GM06990 (cell line): ENCODE measurements around the gene LRP1B.

Experiments
- DNase-seq: peaks from one replicate; pipeline ENCODE4 v3.0.0-alpha.2; 2011; ENCODE audit not compliant: insufficient read length; ENCODE audit errors: extremely low read depth
- H3K27me3 ChIP-seq: replicated peaks from 2 replicates; pipeline ENCODE4 v1.6.0; 2011; ENCODE audit warnings: low read length; ENCODE audit not compliant: control insufficient read depth, insufficient read depth
- H3K36me3 ChIP-seq: 2 replicates; pipeline ENCODE4 v1.5.1; 2011; ENCODE audit warnings: low read length; ENCODE audit not compliant: control insufficient read depth, insufficient read depth
- H3K4me3 ChIP-seq: replicated peaks from 2 replicates; pipeline ENCODE4 v1.5.1; 2011; ENCODE audit warnings: low read depth, mild to moderate bottlenecking, control low read depth, low read length
- TF ChIP-seq, protein P1 (sequence below): IDR thresholded peaks from 2 replicates; pipeline ENCODE4 v1.5.1; 2011; ENCODE audit warnings: low read length, control low read depth, mild to moderate bottlenecking, inconsistent platforms; ENCODE audit not compliant: insufficient read depth, poor library complexity, severe bottlenecking

LRP1B gene

GRCh38 chr2:141003967-141004657 lies 1126.7 kb downstream of the LRP1B start:
- no peak overlapping the region for H3K4me3 ChIP-seq
- no peak for DNase-seq
- no peaks in the 10 kb centered on the region for H3K27me3 ChIP-seq
- no peaks in the 10 kb centered on the region for H3K36me3 ChIP-seq
- TF ChIP-seq, protein P1, sequence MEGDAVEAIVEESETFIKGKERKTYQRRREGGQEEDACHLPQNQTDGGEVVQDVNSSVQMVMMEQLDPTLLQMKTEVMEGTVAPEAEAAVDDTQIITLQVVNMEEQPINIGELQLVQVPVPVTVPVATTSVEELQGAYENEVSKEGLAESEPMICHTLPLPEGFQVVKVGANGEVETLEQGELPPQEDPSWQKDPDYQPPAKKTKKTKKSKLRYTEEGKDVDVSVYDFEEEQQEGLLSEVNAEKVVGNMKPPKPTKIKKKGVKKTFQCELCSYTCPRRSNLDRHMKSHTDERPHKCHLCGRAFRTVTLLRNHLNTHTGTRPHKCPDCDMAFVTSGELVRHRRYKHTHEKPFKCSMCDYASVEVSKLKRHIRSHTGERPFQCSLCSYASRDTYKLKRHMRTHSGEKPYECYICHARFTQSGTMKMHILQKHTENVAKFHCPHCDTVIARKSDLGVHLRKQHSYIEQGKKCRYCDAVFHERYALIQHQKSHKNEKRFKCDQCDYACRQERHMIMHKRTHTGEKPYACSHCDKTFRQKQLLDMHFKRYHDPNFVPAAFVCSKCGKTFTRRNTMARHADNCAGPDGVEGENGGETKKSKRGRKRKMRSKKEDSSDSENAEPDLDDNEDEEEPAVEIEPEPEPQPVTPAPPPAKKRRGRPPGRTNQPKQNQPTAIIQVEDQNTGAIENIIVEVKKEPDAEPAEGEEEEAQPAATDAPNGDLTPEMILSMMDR: no peak

GRCh38 chr2:141001750-141002149 lies 1129.1 kb downstream of the LRP1B start:
- Histone ChIP-seq H3K4me3 (no peak overlapping the region), H3K27me3 (no peaks in the 10 kb centered on the region), H3K36me3 (no peaks in the 10 kb centered on the region)
- TF ChIP-seq, protein P1: no peak
- no peak for DNase-seq

- Histone ChIP-seq H3K36me3 (no peaks in the 10 kb centered on the region), H3K4me3 (no peak overlapping the region), H3K27me3 (no peaks in the 10 kb centered on the region)
- TF ChIP-seq, protein P1: no peak
- no peak for DNase-seq
Observed at GRCh38 chr2:140998577-140998976, 1132.2 kb downstream of the LRP1B start.

- TF ChIP-seq, protein P1: no peak
- no peak overlapping the region for H3K4me3 ChIP-seq
- H3K36me3 ChIP-seq: no peaks in the 10 kb centered on the region
- DNase-seq: no peak
- no peaks in the 10 kb centered on the region for H3K27me3 ChIP-seq
Observed at GRCh38 chr2:140998017-140998416, 1132.8 kb downstream of the LRP1B start.

DNA sequence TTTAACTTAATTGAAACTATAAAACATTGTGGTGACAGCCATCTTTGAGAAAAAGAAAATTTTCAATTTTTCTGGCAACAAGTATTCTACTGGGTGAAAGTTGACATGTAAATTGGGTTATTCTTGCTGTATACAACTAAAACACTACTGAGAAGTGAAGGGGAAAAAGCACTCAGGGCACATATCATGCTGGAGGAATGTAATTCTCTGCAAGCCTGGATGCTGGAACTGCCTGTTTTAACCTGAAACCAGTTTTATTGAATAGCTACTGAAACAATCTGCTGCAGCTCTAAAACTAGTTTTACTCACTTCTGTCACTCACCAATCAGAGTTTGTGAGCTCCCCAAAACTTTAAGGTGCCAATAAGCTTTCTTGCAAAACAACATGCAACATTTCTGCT lies 1136.0 kb downstream of the LRP1B start:
- Histone ChIP-seq H3K4me3 (no peak overlapping the region), H3K27me3 (no peaks in the 10 kb centered on the region), H3K36me3 (no peaks in the 10 kb centered on the region)
- TF ChIP-seq, protein P1: no peak
- no peak for DNase-seq

- no peak for DNase-seq
- Histone ChIP-seq H3K4me3 (no peak overlapping the region), H3K36me3 (no peaks in the 10 kb centered on the region), H3K27me3 (no peaks in the 10 kb centered on the region)
- TF ChIP-seq, protein P1: no peak
Observed at GRCh38 chr2:140990416-140990815, 1140.4 kb downstream of the LRP1B start.
